ENCODE data around the gene SNX1. TPM values are rescaled to one million over a fixed set of nuclear protein-coding genes. Genes with fewer than 3 reads are reported as not detected.

SNX1 gene
- total RNA-seq, 2 donors from 2014 or later: 54.5 to 63.0 TPM

GRCh38 chr15:64187396-64188191, 91.8 kb downstream of the SNX1 start:
- Mint-ChIP-seq H3K27me3 (ENCODE audit: insufficient read depth) (no peaks in the 10 kb centered on the region), H3K27ac (no peak overlapping the region), H3K36me3 (ENCODE audit: low read depth) (peaks cover 49% of the 10 kb centered on the region), H3K4me1 (no peaks in the 10 kb centered on the region), H3K4me3 (no peak overlapping the region), H3K9me3 (no peaks in the 10 kb centered on the region)
- TF ChIP-seq, protein P1, sequence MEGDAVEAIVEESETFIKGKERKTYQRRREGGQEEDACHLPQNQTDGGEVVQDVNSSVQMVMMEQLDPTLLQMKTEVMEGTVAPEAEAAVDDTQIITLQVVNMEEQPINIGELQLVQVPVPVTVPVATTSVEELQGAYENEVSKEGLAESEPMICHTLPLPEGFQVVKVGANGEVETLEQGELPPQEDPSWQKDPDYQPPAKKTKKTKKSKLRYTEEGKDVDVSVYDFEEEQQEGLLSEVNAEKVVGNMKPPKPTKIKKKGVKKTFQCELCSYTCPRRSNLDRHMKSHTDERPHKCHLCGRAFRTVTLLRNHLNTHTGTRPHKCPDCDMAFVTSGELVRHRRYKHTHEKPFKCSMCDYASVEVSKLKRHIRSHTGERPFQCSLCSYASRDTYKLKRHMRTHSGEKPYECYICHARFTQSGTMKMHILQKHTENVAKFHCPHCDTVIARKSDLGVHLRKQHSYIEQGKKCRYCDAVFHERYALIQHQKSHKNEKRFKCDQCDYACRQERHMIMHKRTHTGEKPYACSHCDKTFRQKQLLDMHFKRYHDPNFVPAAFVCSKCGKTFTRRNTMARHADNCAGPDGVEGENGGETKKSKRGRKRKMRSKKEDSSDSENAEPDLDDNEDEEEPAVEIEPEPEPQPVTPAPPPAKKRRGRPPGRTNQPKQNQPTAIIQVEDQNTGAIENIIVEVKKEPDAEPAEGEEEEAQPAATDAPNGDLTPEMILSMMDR (conservative IDR thresholded peaks at IDR 0.05): no peak
- Histone ChIP-seq H3K36me3 (ENCODE audit: control insufficient read depth, insufficient read depth, low read length) (peaks cover 30% of the 10 kb centered on the region), H3K4me3 (ENCODE audit: low read length) (no peak overlapping the region), H3K27me3 (ENCODE audit: control insufficient read depth, insufficient read depth, low read length, poor library complexity, severe bottlenecking) (no peaks in the 10 kb centered on the region), H3K9me3 (ENCODE audit: control insufficient read depth, low read length) (no peaks in the 10 kb centered on the region), H3K27ac (ENCODE audit: low read depth, low read length) (no peak overlapping the region), H3K4me1 (ENCODE audit: control insufficient read depth, insufficient read depth, low read length) (peaks cover 7% of the 10 kb centered on the region), H3K9ac (ENCODE audit: extremely low read depth, low read length, poor library complexity, severe bottlenecking) (no peak overlapping the region)
- DNase-seq: no peak
- WGBS, 2 experiments (ENCODE audit: insufficient coverage in 1 of 2, insufficient read length in 1 of 2): 93 to 94% methylated on average over 2 of the region's 2 CpGs

Other genes with a start within 250 kb of the SNX1 start
- 1 to 10 TPM; 2.4 to 2.6 TPM for gene DAPK2, start 49.5 kb upstream of the SNX1 start, total RNA-seq
- gene CIAO2A, start 2.1 kb upstream of the SNX1 start, total RNA-seq: 10 to 100 TPM; 54.6 to 63.2 TPM
- gene SNX22, start 55.7 kb downstream of the SNX1 start, total RNA-seq: 1 to 10 TPM; 1.6 to 2.6 TPM
- gene PPIB, start 67.0 kb downstream of the SNX1 start, total RNA-seq: 100 to 1,000 TPM; 551 to 652 TPM